Liver (tissue), 9 donors: Measurements from ENCODE around the gene CYCS. TPM values are rescaled to one million over a fixed set of nuclear protein-coding genes. Genes with fewer than 3 reads are reported as not detected.

Experiments used
- DNase-seq: peaks from one replicate; pipeline ENCODE4 v3.0.0-alpha.2; 2017; ENCODE audit warnings: low spot score
- H3K27ac ChIP-seq, 2 donors: one replicate each; pipeline ENCODE4 v1.7.0; 2013; ENCODE audit warnings: inconsistent platforms in 2 of 2, low read length in 2 of 2, control low read depth in 1 of 2, low read depth in 1 of 2, mild to moderate bottlenecking in 1 of 2
- H3K27me3 ChIP-seq, 4 donors: one replicate each; pipeline versions ENCODE4 v1.6.1 to v1.7.0; 2013; ENCODE audit warnings: low read length in 3 of 4, inconsistent platforms in 1 of 4, mild to moderate bottlenecking in 1 of 4, moderate library complexity in 1 of 4; ENCODE audit not compliant: control insufficient read depth in 4 of 4, insufficient read depth in 4 of 4
- H3K36me3 ChIP-seq, 4 donors: one replicate each; pipeline versions ENCODE4 v1.6.1 to v1.7.0; 2013; ENCODE audit warnings: low read length in 3 of 4, mild to moderate bottlenecking in 3 of 4, low read depth in 1 of 4, moderate library complexity in 1 of 4; ENCODE audit not compliant: control insufficient read depth in 4 of 4, insufficient read depth in 3 of 4
- H3K4me1 ChIP-seq, 4 donors: one replicate each; pipeline versions ENCODE4 v1.6.1 to v1.7.0; 2013; ENCODE audit warnings: low read length in 3 of 4, mild to moderate bottlenecking in 3 of 4, moderate library complexity in 1 of 4; ENCODE audit not compliant: control insufficient read depth in 4 of 4, insufficient read depth in 4 of 4
- H3K4me3 ChIP-seq, 3 donors: one replicate each; pipeline versions ENCODE4 v1.6.1 to v1.7.0; 2013; ENCODE audit warnings: low read length in 3 of 3, control low read depth in 1 of 3, low read depth in 1 of 3, mild to moderate bottlenecking in 1 of 3
- H3K9ac ChIP-seq, 2 donors: one replicate each; pipeline ENCODE4 v1.7.0; 2013; ENCODE audit warnings: low read length in 2 of 2, mild to moderate bottlenecking in 2 of 2, moderate library complexity in 2 of 2, control low read depth in 1 of 2, low read depth in 1 of 2
- H3K9me3 ChIP-seq, 4 donors: one replicate each; pipeline versions ENCODE4 v1.6.1 to v1.7.0; 2013; ENCODE audit warnings: low read length in 3 of 4; ENCODE audit not compliant: control insufficient read depth in 4 of 4
- EGR1 ChIP-seq, 2 donors: IDR thresholded peaks; 2 replicates each; pipeline ENCODE4 v1.6.1; 2016 to 2018; ENCODE audit warnings: antibody characterized with exemption in 2 of 2, low read depth in 2 of 2
- FOXA1 ChIP-seq: IDR thresholded peaks from 2 replicates; pipeline ENCODE4 v1.6.1; 2016; ENCODE audit warnings: antibody characterized with exemption
- FOXA2 ChIP-seq: IDR thresholded peaks from 2 replicates; pipeline ENCODE4 v1.6.1; 2016; ENCODE audit warnings: antibody characterized with exemption
- GABPA ChIP-seq, 2 donors: IDR thresholded peaks in 1 of 2; conservative IDR thresholded peaks in 1 of 2; 2 replicates each; pipeline ENCODE4 v1.6.1; 2016; ENCODE audit warnings: antibody characterized with exemption in 2 of 2, mild to moderate bottlenecking in 1 of 2, moderate library complexity in 1 of 2
- HNF4A ChIP-seq, 2 donors: conservative IDR thresholded peaks; 2 replicates each; pipeline ENCODE4 v1.6.1; 2016; ENCODE audit warnings: antibody characterized with exemption in 2 of 2, mild to moderate bottlenecking in 2 of 2
- HNF4G ChIP-seq: IDR thresholded peaks from 2 replicates; pipeline ENCODE4 v1.6.1; 2016; ENCODE audit warnings: antibody characterized with exemption
- JUND ChIP-seq, 2 donors: IDR thresholded peaks; 2 replicates each; pipeline ENCODE4 v1.6.1; 2016; ENCODE audit warnings: antibody characterized with exemption in 2 of 2
- NR2F2 ChIP-seq: IDR thresholded peaks from 2 replicates; pipeline ENCODE4 v1.6.1; 2016; ENCODE audit warnings: antibody characterized with exemption
- RAD21 ChIP-seq, 2 donors: IDR thresholded peaks; 2 replicates each; pipeline ENCODE4 v1.6.1; 2016; ENCODE audit warnings: antibody characterized with exemption in 2 of 2, mild to moderate bottlenecking in 2 of 2
- RXRA ChIP-seq, 2 donors: IDR thresholded peaks; 2 replicates each; pipeline ENCODE4 v1.6.1; 2017 to 2018; ENCODE audit warnings: antibody characterized with exemption in 2 of 2, mild to moderate bottlenecking in 1 of 2
- TAF1 ChIP-seq: conservative IDR thresholded peaks from 2 replicates; pipeline ENCODE4 v1.6.1; 2016; ENCODE audit warnings: antibody characterized with exemption, mild to moderate bottlenecking
- YY1 ChIP-seq: IDR thresholded peaks from 2 replicates; pipeline ENCODE4 v1.6.1; 2016; ENCODE audit warnings: antibody characterized with exemption, mild to moderate bottlenecking
- WGBS: extraction: QIAGEN DNeasy Blood & Tissue Kit; methylation state at CpG from one replicate; pipeline ENCODE4 v1.1.7; 2013; 5-methylcytosine and 5-hydroxymethylcytosine counted together
- polyA plus RNA-seq, 2 donors: library from polyadenylated mRNA; stranded (reverse) in 1 of 2; unstranded in 1 of 2; fragments of 200-250 nt in 1 of 2; fragments of >200 nt in 1 of 2; fragmentation: Nextera tagmentation in 1 of 2; extraction: Ambion mirVana in 1 of 2; gene quantifications; one replicate each; pipeline versions ENCODE4 v1.2.1 to v1.2.3, GENCODE V29; 2013 to 2015
- total RNA-seq, 2 donors: library from RNA; depleted of rRNA; stranded (reverse); fragments of >200 nt; gene quantifications; one replicate each; pipeline ENCODE4 v1.2.3, GENCODE V29; 2014
- TF ChIP-seq, protein P1 (sequence below): IDR thresholded peaks from 2 replicates; pipeline ENCODE4 v1.6.1; 2016; ENCODE audit warnings: antibody characterized with exemption
- TF ChIP-seq, protein P2 (sequence below): IDR thresholded peaks from 2 replicates; pipeline ENCODE4 v1.6.1; 2016; ENCODE audit warnings: antibody characterized with exemption
- TF ChIP-seq, protein P3 (sequence below): fragments of 150-350 bp; IDR thresholded peaks from 2 replicates; pipeline ENCODE4 v1.5.1; 2017; ENCODE audit warnings: improper control_type of control experiment, low read depth, low read length; ENCODE audit not compliant: missing input control
- donor health status: healthy.
- donor health status: healthy.
- donor health status: healthy.
- donor health status: healthy.
- donor health status: healthy.

CYCS gene
- total and polyA plus RNA-seq, 4 donors: 23.1 to 74.3 (median 42.4) TPM

DNA sequence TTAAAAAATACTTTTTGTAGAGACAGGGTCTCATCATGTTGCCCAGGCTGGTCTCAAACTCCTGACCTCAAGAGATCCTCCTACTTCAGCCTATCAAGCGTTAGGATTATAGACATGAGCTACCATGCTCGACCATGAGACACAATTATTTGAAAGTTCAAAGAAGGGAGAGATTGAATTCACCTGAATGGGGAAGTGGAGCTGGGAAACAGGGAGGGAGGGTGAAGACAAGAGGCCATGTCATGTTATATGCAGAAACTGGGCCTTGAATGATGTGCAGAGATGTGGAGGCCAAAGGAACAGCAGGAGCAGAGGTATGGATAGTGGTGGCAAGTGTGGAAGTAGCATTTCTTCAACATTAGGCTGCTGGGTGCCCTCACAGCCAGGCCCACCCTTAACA, 18.7 kb upstream of the CYCS start (continued):
- TF ChIP-seq FOXA1 (no peak), TAF1 (no peak), JUND (IDR thresholded peaks at IDR 0.05) (no peak), GABPA (IDR thresholded peaks at IDR 0.05 in 1 of 2, conservative IDR thresholded peaks at IDR 0.05 in 1 of 2) (no peak)

DNA sequence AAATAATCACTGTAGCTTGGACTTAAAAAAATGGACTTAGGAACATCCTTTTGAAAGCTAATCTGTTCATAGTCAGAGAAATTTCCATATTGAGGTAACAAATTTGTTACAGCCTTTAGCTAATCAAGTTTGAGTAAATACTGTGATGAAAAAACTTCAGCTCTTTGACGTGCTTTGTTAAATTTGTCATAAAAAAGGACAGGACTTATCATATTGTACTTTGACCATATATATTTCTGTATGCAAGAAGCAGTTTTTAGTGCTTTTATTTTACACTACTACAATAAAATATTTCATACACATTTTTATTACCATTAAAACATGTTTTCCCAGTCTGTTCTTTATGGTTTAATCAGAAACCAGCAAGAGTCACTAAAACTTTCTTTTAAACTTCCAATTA, 14.5 kb upstream of the CYCS start:
- Histone ChIP-seq H3K27me3 (no peaks in the 10 kb centered on the region), H3K36me3 (peaks cover 0 to 3% (median 0%) of the 10 kb centered on the region in 4 donors), H3K27ac (no peak overlapping the region), H3K4me3 (no peak overlapping the region), H3K9me3 (no peaks in the 10 kb centered on the region), H3K9ac (no peak overlapping the region), H3K4me1 (no peaks in the 10 kb centered on the region)
- TF ChIP-seq JUND (IDR thresholded peaks at IDR 0.05) (no peak), EGR1 (IDR thresholded peaks at IDR 0.05; ENCODE audit: low read depth in 2 of 2) (no peak), FOXA2 (no peak), GABPA (IDR thresholded peaks at IDR 0.05 in 1 of 2, conservative IDR thresholded peaks at IDR 0.05 in 1 of 2) (no peak)
- WGBS: 87% methylated on average over 1 of the region's 1 CpG
- no peak for DNase-seq

DNA sequence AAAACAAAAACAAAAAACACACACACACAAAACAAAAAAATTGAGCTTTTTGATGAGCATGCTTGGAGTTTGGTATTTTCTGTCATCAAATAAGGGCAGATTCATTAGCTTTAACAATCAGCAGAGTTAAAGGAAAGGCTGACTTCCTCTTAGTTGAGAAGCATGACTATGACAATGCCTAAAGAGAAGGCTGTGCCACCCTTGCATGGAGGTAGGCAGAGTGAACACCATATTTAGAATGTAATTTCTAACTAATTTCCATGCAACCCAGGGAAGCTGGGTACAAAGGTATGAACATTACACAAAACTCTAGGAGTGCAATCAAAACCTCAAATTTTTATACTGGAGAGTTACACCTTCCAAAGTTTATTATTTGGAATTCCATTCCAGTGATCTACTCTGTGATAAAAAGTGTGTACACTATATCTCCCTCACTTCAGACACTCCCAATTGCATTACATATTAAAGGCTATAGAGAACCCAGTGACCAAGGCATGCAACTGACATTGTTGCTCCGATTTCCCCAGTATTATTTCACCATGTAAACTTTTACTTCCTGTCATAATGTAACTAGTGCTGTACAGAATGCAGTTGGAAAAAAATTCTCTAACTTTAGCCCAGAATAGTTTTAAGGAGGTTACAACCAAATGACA, 9.4 kb upstream of the CYCS start:
- H3K4me1 ChIP-seq: no peaks in the 10 kb centered on the region
- WGBS: 74% methylated on average over 1 of the region's 1 CpG
- H3K9ac ChIP-seq: no peak overlapping the region
- no peaks in the 10 kb centered on the region for H3K9me3 ChIP-seq
- no peak for DNase-seq
- no peaks in the 10 kb centered on the region for H3K36me3 ChIP-seq
- no peak overlapping the region for H3K27ac ChIP-seq
- TF ChIP-seq, protein P1, sequence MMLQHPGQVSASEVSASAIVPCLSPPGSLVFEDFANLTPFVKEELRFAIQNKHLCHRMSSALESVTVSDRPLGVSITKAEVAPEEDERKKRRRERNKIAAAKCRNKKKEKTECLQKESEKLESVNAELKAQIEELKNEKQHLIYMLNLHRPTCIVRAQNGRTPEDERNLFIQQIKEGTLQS: no peak
- no peak for TF ChIP-seq TAF1
- TF ChIP-seq YY1: no peak
- no peak for TF ChIP-seq HNF4G
- TF ChIP-seq JUND (IDR thresholded peaks at IDR 0.05): no peak
- TF ChIP-seq FOXA1: no peak
- no peak for TF ChIP-seq HNF4A (conservative IDR thresholded peaks at IDR 0.05)
- TF ChIP-seq GABPA (IDR thresholded peaks at IDR 0.05 in 1 of 2, conservative IDR thresholded peaks at IDR 0.05 in 1 of 2): no peak
- TF ChIP-seq NR2F2: no peak
- no peak for TF ChIP-seq EGR1 (IDR thresholded peaks at IDR 0.05; ENCODE audit: low read depth in 2 of 2)
- TF ChIP-seq, protein P2, sequence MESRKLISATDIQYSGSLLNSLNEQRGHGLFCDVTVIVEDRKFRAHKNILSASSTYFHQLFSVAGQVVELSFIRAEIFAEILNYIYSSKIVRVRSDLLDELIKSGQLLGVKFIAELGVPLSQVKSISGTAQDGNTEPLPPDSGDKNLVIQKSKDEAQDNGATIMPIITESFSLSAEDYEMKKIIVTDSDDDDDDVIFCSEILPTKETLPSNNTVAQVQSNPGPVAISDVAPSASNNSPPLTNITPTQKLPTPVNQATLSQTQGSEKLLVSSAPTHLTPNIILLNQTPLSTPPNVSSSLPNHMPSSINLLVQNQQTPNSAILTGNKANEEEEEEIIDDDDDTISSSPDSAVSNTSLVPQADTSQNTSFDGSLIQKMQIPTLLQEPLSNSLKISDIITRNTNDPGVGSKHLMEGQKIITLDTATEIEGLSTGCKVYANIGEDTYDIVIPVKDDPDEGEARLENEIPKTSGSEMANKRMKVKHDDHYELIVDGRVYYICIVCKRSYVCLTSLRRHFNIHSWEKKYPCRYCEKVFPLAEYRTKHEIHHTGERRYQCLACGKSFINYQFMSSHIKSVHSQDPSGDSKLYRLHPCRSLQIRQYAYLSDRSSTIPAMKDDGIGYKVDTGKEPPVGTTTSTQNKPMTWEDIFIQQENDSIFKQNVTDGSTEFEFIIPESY: no peak
- TF ChIP-seq RXRA (IDR thresholded peaks at IDR 0.05): no peak
- no peak for TF ChIP-seq RAD21 (IDR thresholded peaks at IDR 0.05)
- H3K4me3 ChIP-seq: no peak overlapping the region
- H3K27me3 ChIP-seq: no peaks in the 10 kb centered on the region

DNA sequence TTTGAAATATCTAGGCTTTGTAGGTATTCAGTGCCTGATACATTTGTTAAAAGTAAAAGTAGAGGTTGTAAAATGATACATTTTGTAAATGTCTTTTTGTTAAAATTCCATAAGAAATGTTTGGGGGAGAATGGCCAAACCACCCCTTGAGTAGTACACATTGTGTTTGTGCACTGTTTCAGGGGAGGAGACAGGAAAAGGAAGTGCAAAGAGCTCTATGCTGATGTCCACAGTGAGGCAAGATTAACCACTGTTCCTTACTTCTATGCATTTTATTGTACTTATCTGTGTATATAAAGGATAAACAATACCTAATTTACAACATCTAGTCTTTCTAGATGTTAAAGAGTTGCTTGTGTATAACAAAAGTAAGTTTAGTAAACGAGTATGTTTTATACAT, 7.4 kb upstream of the CYCS start:
- no peak overlapping the region for H3K4me3 ChIP-seq
- TF ChIP-seq TAF1: no peak
- no peak for TF ChIP-seq RAD21 (IDR thresholded peaks at IDR 0.05)
- TF ChIP-seq, protein P3, sequence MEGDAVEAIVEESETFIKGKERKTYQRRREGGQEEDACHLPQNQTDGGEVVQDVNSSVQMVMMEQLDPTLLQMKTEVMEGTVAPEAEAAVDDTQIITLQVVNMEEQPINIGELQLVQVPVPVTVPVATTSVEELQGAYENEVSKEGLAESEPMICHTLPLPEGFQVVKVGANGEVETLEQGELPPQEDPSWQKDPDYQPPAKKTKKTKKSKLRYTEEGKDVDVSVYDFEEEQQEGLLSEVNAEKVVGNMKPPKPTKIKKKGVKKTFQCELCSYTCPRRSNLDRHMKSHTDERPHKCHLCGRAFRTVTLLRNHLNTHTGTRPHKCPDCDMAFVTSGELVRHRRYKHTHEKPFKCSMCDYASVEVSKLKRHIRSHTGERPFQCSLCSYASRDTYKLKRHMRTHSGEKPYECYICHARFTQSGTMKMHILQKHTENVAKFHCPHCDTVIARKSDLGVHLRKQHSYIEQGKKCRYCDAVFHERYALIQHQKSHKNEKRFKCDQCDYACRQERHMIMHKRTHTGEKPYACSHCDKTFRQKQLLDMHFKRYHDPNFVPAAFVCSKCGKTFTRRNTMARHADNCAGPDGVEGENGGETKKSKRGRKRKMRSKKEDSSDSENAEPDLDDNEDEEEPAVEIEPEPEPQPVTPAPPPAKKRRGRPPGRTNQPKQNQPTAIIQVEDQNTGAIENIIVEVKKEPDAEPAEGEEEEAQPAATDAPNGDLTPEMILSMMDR: no peak
- TF ChIP-seq HNF4G: no peak
- TF ChIP-seq JUND (IDR thresholded peaks at IDR 0.05): no peak
- TF ChIP-seq GABPA (IDR thresholded peaks at IDR 0.05 in 1 of 2, conservative IDR thresholded peaks at IDR 0.05 in 1 of 2): no peak
- TF ChIP-seq, protein P1: no peak
- no peak for TF ChIP-seq NR2F2
- H3K27me3 ChIP-seq: no peaks in the 10 kb centered on the region
- no peak for DNase-seq
- H3K36me3 ChIP-seq: no peaks in the 10 kb centered on the region
- no peak overlapping the region for H3K27ac ChIP-seq
- H3K9me3 ChIP-seq: no peaks in the 10 kb centered on the region
- no peak overlapping the region for H3K9ac ChIP-seq
- no peaks in the 10 kb centered on the region for H3K4me1 ChIP-seq
- WGBS: 84% methylated on average over 1 of the region's 1 CpG
